RWPE1 (cell line): ENCODE data around the gene MARCHF7.
"Not testable (repeated sequence)": the region's sequence is repeated elsewhere in the genome, so short reads cannot be mapped to it uniquely, and the experiment has no call there.

ENCODE experiments used
- CTCF ChIA-PET: fragments of 350-600 bp; sonication (Branson Sonifier 250); formaldehyde crosslinking; extraction: SDS; loops from one replicate; lab custom pipeline; 2021; lab: Yijun Ruan, JAX
- POLR2A ChIA-PET: fragments of 400-600 bp; formaldehyde crosslinking; extraction: SDS; loops from one replicate; lab custom pipeline; 2020; ENCODE audit warnings: antibody characterized with exemption; ENCODE audit not compliant: low non-redundant PET; lab: Yijun Ruan, JAX
- DNase-seq: peaks from one replicate; pipeline ENCODE4 v3.0.0; 2012; ENCODE audit warnings: low spot score
- H3K27ac ChIP-seq: fragments of 450-650 bp; 2 replicates; pipeline ENCODE4 v1.5.1; 2017
- CTCF ChIP-seq: fragments of 450-650 bp; conservative IDR thresholded peaks from 2 replicates; pipeline ENCODE4 v1.5.1; 2017; ENCODE audit warnings: low read depth, mild to moderate bottlenecking

Gene MARCHF7

GRCh38 chr2:159716857-159717256, 4.6 kb downstream of the MARCHF7 start:
- H3K27ac ChIP-seq: no peak overlapping the region
- DNase-seq: no peak
- POLR2A ChIA-PET: no interaction called here
- CTCF ChIA-PET: interaction anchor here (0.7 kb wide), 1 partner anchor 288 kb away, joined by 4 read pairs; no protein-coding TSS in a partner anchor
- no peak for TF ChIP-seq CTCF

- no peak overlapping the region for H3K27ac ChIP-seq
- DNase-seq: no peak
- CTCF ChIA-PET: interaction anchor here (0.6 kb wide), 1 partner anchor 8 kb away, joined by 3 read pairs; no protein-coding TSS in a partner anchor
- POLR2A ChIA-PET: interaction anchor here (0.6 kb wide), 1 partner anchor 496 kb away, joined by 4 read pairs; no protein-coding TSS in a partner anchor
- no peak for TF ChIP-seq CTCF
These were observed 8.4 kb downstream of the MARCHF7 start for GRCh38 chr2:159720676-159721075.

GRCh38 chr2:159722580-159722979, 10.3 kb downstream of the MARCHF7 start:
- no peak for TF ChIP-seq CTCF
- no peak for DNase-seq
- POLR2A ChIA-PET: no interaction called here
- CTCF ChIA-PET: no interaction called here
- no peak overlapping the region for H3K27ac ChIP-seq

GRCh38 chr2:159724795-159725572, 12.7 kb downstream of the MARCHF7 start:
- POLR2A ChIA-PET, DNase-seq, CTCF ChIA-PET, H3K27ac ChIP-seq: not testable (repeated sequence)

- DNase-seq: no peak
These were observed 13.4 kb downstream of the MARCHF7 start for GRCh38 chr2:159725713-159726112.

GRCh38 chr2:159728629-159729028, 16.3 kb downstream of the MARCHF7 start:
- no peak for TF ChIP-seq CTCF
- POLR2A ChIA-PET: interaction anchor here (0.6 kb wide), 1 partner anchor 479 kb away, joined by 4 read pairs; no protein-coding TSS in a partner anchor
- H3K27ac ChIP-seq: no peak overlapping the region
- DNase-seq: no peak
- CTCF ChIA-PET: no interaction called here

More at GRCh38 chr2:159725713-159726112, 13.4 kb downstream of the MARCHF7 start:
- TF ChIP-seq CTCF: no peak
- POLR2A ChIA-PET: no interaction called here
- CTCF ChIA-PET: no interaction called here
- no peak overlapping the region for H3K27ac ChIP-seq

GRCh38 chr2:159735648-159736047, 23.3 kb downstream of the MARCHF7 start:
- no peak for DNase-seq
- ChIA-PET POLR2A (no interaction called here), CTCF (interaction anchor here (0.5 kb wide), 1 partner anchor 663 kb away, joined by 6 read pairs; no protein-coding TSS in a partner anchor)
- no peak overlapping the region for H3K27ac ChIP-seq
- TF ChIP-seq CTCF: no peak
